ENCODE data around the gene IFNGR2. TPM values are rescaled to one million over a fixed set of nuclear protein-coding genes. Genes with fewer than 3 reads are reported as not detected.

Gene IFNGR2
- total and polyA plus RNA-seq, 2 of the 8 experiments (the other 6 are each of a cell fraction or from before 2014, with no cell fraction given) = 36.0 to 46.4 TPM

DNA sequence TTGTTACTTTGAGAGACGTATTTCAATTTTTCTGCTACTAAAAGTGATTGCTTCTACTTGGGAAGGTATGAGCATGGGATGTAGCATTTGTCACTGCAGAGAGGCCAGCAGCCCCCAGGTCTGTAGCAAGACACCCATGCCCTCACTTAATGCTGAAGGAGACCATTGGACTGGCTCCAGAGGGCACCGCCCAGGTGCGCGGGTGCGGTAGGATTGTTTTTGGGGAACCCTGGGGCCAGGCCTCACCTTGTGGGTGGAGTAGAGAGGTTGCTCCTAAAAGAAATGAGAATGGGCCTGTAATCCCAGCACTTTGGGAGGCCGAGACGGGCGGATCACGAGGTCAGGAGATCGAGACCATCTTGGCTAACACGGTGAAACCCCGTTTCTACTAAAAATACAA, 30.6 kb upstream of the IFNGR2 start (continued):
- TF ChIP-seq, protein P1, sequence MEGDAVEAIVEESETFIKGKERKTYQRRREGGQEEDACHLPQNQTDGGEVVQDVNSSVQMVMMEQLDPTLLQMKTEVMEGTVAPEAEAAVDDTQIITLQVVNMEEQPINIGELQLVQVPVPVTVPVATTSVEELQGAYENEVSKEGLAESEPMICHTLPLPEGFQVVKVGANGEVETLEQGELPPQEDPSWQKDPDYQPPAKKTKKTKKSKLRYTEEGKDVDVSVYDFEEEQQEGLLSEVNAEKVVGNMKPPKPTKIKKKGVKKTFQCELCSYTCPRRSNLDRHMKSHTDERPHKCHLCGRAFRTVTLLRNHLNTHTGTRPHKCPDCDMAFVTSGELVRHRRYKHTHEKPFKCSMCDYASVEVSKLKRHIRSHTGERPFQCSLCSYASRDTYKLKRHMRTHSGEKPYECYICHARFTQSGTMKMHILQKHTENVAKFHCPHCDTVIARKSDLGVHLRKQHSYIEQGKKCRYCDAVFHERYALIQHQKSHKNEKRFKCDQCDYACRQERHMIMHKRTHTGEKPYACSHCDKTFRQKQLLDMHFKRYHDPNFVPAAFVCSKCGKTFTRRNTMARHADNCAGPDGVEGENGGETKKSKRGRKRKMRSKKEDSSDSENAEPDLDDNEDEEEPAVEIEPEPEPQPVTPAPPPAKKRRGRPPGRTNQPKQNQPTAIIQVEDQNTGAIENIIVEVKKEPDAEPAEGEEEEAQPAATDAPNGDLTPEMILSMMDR (IDR thresholded peaks at IDR 0.05; ENCODE audit: control extremely low read depth in 1 of 3, insufficient read depth in 1 of 3, low read depth in 1 of 3, low read length in 3 of 3) = no peak
- TF ChIP-seq FOSL1 (IDR thresholded peaks at IDR 0.05; ENCODE audit: insufficient read depth, low read depth, low read length) (no peak), BACH1 (IDR thresholded peaks at IDR 0.05; ENCODE audit: low read length) (no peak), SUZ12 (IDR thresholded peaks at IDR 0.05; ENCODE audit: low read length) (no peak), TEAD4 (IDR thresholded peaks at IDR 0.05; ENCODE audit: low read depth, low read length) (no peak), JUN (IDR thresholded peaks at IDR 0.05; ENCODE audit: low read depth, low read length) (no peak), RNF2 (IDR thresholded peaks at IDR 0.05; ENCODE audit: borderline replicate concordance, low read depth, low read length, missing control alignments, poor library complexity, severe bottlenecking) (no peak)
